HAP-1 (cell line): ENCODE measurements around the gene FAM124A.
"Not testable (repeated sequence)": the region's sequence is repeated elsewhere in the genome, so short reads cannot be mapped to it uniquely, and the experiment has no call there.

ENCODE experiments used
- DNase-seq, 2 experiments: peaks; one replicate each; pipeline ENCODE4 v3.0.0-alpha.2; 2016 to 2020; ENCODE audit warnings: low spot score in 2 of 2
- H3K27me3 ChIP-seq: fragments of 250-450 bp; sonication (Bioruptor Pico); 2 replicates; pipeline ENCODE4 v1.5.1; 2020; ENCODE audit warnings: low read depth, mild to moderate bottlenecking, moderate library complexity
- H3K36me3 ChIP-seq: fragments of 250-450 bp; sonication (Bioruptor Pico); replicated peaks from 2 replicates; pipeline ENCODE4 v1.5.1; 2020; ENCODE audit warnings: mild to moderate bottlenecking
- H3K4me1 ChIP-seq: fragments of 250-450 bp; sonication (Bioruptor Pico); 2 replicates; pipeline ENCODE4 v1.5.1; 2020; ENCODE audit warnings: mild to moderate bottlenecking
- H3K4me3 ChIP-seq: fragments of 250-450 bp; sonication (Bioruptor Pico); 2 replicates; pipeline ENCODE4 v1.5.1; 2020; ENCODE audit warnings: mild to moderate bottlenecking, moderate library complexity
- H3K9me3 ChIP-seq: fragments of 250-450 bp; sonication (Bioruptor Pico); 2 replicates; pipeline ENCODE4 v1.5.1; 2020; ENCODE audit warnings: mild to moderate bottlenecking, moderate library complexity
- in situ Hi-C: fragments of 300-500 bp; cut with MboI; formaldehyde crosslinking; loops from 3 replicates; pipeline ENCODE4 v1.14.3; 2020; ENCODE audit warnings: low sequenced_read_pairs, inconsistent platforms, mixed read lengths

The FAM124A gene

DNA sequence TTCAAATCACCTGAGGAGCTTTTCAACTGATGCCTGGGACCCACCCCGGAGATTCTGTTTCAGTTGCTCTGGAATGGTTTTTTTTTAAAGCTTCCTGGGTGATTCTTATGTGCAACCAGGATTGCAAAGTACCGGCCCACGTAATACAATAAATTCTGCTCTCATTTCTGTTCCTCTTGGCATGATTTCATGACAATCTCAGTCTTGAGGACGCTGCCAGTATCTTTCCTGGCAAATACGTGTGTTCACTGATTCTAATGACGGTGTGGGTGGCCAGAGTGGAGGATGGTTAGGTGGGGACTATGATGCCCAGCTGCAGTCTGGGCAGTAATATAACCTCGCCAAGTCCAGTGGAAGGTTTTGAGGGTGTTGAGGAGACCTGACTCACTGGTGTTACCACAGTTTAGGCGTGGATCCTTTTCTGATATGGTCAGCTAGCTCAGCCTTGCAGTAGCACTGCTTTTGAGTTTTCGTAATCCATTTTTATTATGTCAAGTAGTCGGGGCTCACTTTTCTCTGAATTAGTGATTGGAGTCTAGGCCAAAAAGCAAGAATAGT, 49.4 kb downstream of the FAM124A start:
- no peak overlapping the region for H3K4me3 ChIP-seq
- in situ Hi-C loops: loop anchor here (5.0 kb wide), 1 partner anchor 49 kb away; the partner anchor contains the start of gene FAM124A

DNA sequence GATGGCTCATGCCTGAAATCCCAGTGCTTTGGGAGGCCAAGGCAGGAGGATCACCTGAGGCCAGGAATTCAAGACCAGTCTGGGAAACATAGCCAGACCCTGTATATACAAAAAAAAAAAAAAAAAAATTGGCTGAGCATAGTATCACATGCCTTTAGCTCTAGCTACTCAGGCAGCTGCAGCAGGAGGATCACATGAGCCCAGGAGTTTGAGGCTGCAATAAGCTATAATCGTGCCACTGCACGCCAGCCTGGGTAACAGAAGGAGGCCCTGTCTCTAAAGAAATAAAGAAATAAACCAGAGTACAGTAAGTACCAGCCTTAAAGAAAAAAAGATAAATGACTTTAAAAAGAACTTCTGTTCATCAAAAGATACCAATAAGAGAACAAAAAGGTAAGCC, 52.9 kb downstream of the FAM124A start:
- H3K9me3 ChIP-seq: no peaks in the 10 kb centered on the region
- peaks cover 20% of the 10 kb centered on the region for H3K4me1 ChIP-seq
- no peak for DNase-seq
- no peaks in the 10 kb centered on the region; the same call in 1 of the 2 replicates for H3K36me3 ChIP-seq
- H3K4me3 ChIP-seq: no peak overlapping the region
- no peaks in the 10 kb centered on the region for H3K27me3 ChIP-seq
- in situ Hi-C loops: no loop called here

More for the DNA sequence above, 49.4 kb downstream of the FAM124A start:
- Histone ChIP-seq H3K27me3 (no peaks in the 10 kb centered on the region), H3K4me1 (peaks cover 43% of the 10 kb centered on the region), H3K36me3 (no peaks in the 10 kb centered on the region; the same call in none of the 2 replicates), H3K9me3 (no peaks in the 10 kb centered on the region)
- peak in 1 of 2 experiments; percentile 41 for DNase-seq

DNA sequence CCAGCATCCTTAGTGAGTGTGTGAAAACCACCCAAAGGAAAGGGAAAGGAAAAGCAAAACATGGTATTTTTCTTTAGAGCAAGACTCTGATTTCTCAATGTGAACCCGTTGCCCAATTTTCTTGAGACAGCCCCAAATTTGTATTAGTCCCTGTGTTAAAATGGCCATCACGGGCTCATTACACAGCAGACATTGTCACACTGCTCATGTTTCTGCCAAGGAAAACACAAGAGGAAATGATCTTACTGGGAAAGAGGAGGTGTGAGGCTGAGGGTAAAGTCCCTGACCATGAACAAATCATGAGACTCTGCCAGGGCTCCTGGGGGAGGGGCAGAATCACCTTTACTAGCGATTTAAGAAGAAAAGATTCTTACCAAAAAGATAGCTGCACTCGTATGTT, 54.4 kb downstream of the FAM124A start:
- no peaks in the 10 kb centered on the region for H3K9me3 ChIP-seq
- peaks cover 12% of the 10 kb centered on the region for H3K4me1 ChIP-seq
- H3K36me3 ChIP-seq: peaks cover 10% of the 10 kb centered on the region; the same call in 1 of the 2 replicates
- H3K27me3 ChIP-seq: no peaks in the 10 kb centered on the region
- H3K4me3 ChIP-seq: no peak overlapping the region
- in situ Hi-C loops: no loop called here
- no peak for DNase-seq

DNA sequence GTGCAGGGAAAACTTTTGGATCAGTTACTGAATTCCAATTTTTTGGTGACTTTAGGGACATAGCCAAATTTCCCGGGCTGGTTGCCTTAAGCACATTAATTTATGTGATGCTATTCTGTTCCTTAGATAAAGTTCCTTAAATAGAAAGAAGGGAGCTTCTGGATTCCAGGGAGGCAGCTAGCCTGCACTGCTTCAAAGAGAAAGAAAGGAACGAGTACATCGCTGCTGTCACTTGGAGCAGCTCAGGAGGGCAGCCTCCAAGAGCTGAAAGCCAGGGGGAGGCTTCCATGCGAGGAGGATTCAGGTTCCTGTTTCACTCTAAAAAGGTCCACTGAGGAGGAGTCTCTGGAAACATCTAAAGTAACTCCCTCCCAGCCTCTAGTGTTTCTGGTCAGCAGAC, 55.7 kb downstream of the FAM124A start:
- in situ Hi-C loops: no loop called here
- Histone ChIP-seq H3K27me3 (no peaks in the 10 kb centered on the region), H3K4me3 (no peak overlapping the region)

DNA sequence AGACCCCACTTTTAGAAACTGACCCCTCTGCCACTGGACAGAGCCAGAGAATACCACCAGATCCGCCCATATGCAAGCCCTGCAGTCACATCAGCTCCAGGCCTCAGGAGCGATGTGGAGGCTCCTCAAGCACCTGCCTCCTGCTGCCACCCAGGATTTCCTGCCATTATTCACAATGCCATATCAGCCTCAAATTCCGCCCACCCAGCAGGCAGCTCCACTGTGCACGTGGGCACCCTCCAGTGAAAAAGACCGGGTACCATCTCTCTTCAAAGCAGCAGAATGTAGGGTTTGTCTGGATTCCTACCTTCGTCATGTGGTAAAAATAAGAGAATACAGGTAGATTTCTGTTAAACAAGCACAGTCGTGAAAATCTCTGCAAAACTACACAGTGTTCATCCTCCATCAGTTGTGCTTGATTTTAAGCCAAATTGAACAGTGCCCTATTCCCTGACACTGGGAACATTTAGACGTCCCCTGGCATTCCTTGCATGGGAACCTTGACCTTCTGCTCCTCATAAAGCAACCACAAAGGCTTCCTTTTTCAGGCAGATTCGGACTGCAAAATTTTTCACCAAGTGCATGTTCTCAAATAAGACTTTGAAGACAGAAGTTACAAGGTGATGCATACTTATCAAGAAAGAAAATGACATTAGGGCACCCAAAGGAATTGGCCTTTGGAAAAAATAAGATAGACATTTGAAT, 56.4 kb downstream of the FAM124A start:
- in situ Hi-C loops: no loop called here
- Histone ChIP-seq H3K4me1 (no peaks in the 10 kb centered on the region; the same call in 1 of the 2 replicates), H3K27me3 (no peaks in the 10 kb centered on the region), H3K4me3 (no peak overlapping the region), H3K9me3 (no peaks in the 10 kb centered on the region), H3K36me3 (peaks cover 10% of the 10 kb centered on the region; the same call in 1 of the 2 replicates)
- DNase-seq: no peak

More for the DNA sequence above, 55.7 kb downstream of the FAM124A start:
- H3K9me3 ChIP-seq: no peaks in the 10 kb centered on the region
- peaks cover 10% of the 10 kb centered on the region; the same call in 1 of the 2 replicates for H3K36me3 ChIP-seq
- no peak for DNase-seq
- H3K4me1 ChIP-seq: no peaks in the 10 kb centered on the region; the same call in none of the 2 replicates

DNA sequence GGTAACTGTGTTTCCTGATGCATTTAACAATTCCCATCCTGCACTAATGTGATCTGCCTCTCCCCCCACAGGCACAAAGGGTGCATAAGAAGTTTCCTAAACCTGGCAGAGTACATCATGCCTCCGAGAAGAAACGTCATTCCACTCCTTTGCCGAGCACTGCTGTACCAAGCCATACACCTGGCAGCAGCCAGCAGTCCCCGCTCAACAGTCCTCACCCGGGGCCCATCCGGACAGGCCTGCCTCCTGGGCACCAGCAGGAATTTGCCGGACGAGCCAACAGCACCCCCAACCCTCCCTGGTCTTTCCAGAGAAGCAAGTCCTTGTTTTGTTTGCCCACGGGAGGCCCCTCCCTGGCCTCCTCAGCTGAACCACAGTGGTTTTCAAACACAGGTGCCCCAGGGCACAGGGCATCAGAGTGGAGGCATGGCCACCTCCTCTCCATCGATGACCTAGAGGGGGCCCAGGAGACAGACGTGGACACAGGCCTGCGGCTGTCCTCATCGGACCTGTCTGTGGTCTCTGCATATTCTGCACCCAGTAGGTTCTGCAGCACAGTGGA, 58.3 kb downstream of the FAM124A start:
- Histone ChIP-seq H3K4me3 (no peak overlapping the region), H3K27me3 (no peaks in the 10 kb centered on the region), H3K36me3 (peaks cover 10% of the 10 kb centered on the region; the same call in 1 of the 2 replicates), H3K4me1 (peaks cover 6% of the 10 kb centered on the region; the same call in 1 of the 2 replicates), H3K9me3 (no peaks in the 10 kb centered on the region)
- in situ Hi-C loops: no loop called here
- DNase-seq: no peak

DNA sequence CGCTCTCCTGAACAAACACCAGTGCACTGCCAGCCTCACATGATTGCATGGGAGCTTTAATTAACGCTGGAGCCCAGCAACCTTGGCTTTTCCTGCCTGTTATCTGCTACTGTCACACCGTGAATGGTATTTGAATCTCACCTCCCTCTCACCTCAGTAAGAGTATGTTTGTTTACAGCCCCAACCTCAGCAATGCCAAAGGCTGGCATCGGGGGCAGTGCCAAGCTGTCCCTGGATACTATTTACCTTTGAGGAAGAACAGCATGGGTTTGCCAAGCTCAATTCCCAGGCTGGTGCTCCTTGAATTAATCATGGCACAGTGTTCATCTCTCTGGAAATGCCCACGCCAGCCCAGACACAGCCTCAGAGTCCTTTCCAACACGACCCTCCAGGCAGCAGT, 60.1 kb downstream of the FAM124A start:
- in situ Hi-C loops: no loop called here

DNA sequence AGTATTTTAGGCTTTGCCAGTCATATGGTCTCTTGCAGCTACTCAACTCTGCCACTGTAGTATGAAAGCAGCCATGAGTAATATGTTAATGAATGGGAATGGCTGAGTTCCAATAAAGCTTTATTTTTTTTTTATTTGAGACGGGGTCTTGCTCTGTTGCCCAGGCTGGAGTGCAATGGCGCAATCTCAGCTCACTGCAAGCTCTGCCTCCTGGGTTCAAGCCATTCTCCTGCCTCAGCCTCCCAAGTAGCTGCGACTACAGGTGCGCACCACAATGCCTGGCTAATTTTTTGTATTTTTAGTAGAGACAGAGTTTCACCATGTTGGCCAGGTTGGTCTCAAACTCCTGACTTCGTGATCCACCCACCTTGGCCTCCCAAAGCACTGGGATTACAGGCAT, 60.7 kb downstream of the FAM124A start:
- H3K9me3 ChIP-seq, DNase-seq, in situ Hi-C loops, H3K36me3 ChIP-seq, H3K4me3 ChIP-seq, H3K27me3 ChIP-seq: not testable (repeated sequence)
- H3K4me1 ChIP-seq: peaks cover 11% of the 10 kb centered on the region; the same call in 1 of the 2 replicates

More for the DNA sequence above, 60.1 kb downstream of the FAM124A start:
- H3K9me3 ChIP-seq: no peaks in the 10 kb centered on the region
- H3K4me1 ChIP-seq: peaks cover 11% of the 10 kb centered on the region; the same call in 1 of the 2 replicates
- no peaks in the 10 kb centered on the region for H3K27me3 ChIP-seq
- H3K4me3 ChIP-seq: no peak overlapping the region
- peaks cover 10% of the 10 kb centered on the region; the same call in 1 of the 2 replicates for H3K36me3 ChIP-seq
- no peak for DNase-seq

DNA sequence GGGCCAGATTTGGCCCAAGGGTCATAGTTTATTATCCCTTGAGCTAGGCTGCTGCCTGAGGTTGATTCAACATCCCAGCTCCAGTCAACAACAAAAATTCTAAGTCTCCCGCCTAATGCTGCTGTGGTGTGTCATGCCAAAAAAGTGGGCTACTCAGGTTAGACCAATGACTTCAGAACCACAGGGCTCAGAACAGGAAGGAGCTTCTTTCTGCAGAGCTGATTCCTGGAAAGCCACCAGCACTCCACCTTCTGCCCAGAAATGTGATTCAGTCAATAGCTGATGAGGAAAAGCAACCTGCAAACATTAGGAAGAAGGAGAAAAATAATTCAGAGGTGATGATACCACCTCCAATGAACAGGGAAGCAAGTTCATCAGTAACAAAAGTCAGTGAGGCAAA, 61.2 kb downstream of the FAM124A start:
- peaks cover 11% of the 10 kb centered on the region; the same call in 1 of the 2 replicates for H3K4me1 ChIP-seq
- in situ Hi-C loops: no loop called here
- DNase-seq: no peak
- no peaks in the 10 kb centered on the region for H3K9me3 ChIP-seq
- peaks cover 10% of the 10 kb centered on the region; the same call in 1 of the 2 replicates for H3K36me3 ChIP-seq
- H3K4me3 ChIP-seq: no peak overlapping the region
- no peaks in the 10 kb centered on the region for H3K27me3 ChIP-seq

DNA sequence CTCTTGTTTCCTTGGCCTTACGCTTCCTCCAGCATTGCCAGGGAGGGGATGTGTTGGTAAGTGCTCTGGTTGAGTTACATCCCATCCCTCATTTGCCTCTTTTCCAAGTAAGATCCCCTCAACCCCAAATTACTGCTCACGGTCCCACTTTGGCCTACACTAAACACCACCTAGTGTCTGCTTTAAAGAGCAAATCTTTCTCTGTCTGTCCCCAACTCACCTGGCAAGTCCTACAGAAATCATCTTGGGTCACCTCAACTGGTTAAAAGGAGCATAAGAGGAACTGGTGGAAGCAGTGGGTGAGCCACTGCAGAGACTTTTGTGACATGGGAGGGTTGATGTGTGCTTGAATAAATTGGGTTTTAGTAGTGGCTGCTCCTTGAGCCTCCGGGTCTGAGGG, 62.1 kb downstream of the FAM124A start:
- DNase-seq: no peak
- Histone ChIP-seq H3K4me1 (peaks cover 11% of the 10 kb centered on the region; the same call in 1 of the 2 replicates), H3K36me3 (peaks cover 10% of the 10 kb centered on the region; the same call in 1 of the 2 replicates), H3K9me3 (no peaks in the 10 kb centered on the region), H3K27me3 (no peaks in the 10 kb centered on the region), H3K4me3 (no peak overlapping the region)
- in situ Hi-C loops: no loop called here

DNA sequence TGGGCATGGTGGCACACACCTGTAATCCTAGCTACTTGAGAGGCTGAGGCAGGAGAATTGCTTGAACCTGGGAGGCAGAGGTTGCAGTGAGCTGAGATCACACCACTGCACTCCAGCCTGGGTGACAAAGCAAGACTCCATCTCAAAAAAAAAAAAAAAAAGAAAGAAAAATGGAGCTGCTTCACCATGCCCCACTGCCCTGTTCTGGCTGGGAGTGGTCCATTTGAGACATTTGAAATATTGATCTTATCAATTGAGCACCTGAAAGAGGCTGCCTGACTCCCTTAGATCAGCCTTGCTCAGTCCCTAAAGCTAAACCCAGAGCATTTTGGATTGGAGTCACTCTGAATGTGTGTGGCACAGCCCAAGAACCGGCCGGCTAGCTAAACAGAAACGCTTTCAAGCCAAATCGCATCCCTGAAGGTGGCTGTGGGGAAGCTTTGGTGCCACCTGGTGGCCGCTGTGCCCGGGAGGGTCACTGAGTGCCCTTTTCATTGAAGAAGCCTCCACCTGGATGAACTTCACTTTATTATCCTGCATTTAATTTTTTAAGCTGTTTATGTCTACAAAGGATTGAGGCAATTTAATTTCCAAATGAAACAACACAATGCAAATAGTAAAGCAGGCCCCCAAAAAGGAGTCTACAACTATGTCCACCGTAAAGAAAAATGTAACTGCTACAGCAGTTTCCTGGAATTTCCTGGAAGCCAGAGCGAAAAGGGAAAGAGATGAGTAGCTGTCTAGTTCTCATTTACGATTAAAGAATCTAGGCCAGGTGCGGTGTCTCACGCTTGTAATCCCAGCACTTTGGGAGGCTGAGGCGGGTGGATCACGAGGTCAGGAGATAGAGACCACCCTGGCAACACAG, 64.2 kb downstream of the FAM124A start:
- H3K9me3 ChIP-seq: no peaks in the 10 kb centered on the region
- peaks cover under 1% of the 10 kb centered on the region; the same call in 1 of the 2 replicates for H3K36me3 ChIP-seq
- no peak overlapping the region for H3K4me3 ChIP-seq
- in situ Hi-C loops: loop anchor here (5.0 kb wide), 1 partner anchor 139 kb away; no protein-coding TSS in a partner anchor
- H3K27me3 ChIP-seq: no peaks in the 10 kb centered on the region
- peaks cover 11% of the 10 kb centered on the region; the same call in 1 of the 2 replicates for H3K4me1 ChIP-seq
- peak; percentile 74 to 92 for DNase-seq

DNA sequence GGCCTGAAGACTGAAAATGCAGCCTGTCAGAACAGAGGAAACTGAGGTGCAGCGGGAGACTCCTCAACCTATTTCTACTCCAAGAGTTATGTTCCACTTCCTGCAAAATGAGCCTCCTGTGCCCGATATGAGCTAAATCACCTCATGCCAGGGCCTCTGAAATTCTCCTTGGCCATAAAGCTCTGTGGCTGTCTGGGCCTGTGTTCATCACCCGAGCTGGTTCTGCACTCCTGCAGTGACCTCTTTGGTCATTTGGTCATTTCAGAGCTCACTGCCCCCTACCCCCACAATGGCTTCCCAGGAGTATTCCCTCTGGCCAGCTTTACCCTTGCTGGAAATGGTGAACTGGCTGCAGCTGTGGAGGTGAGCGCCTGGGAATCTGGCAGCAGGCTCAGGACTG, 65.6 kb downstream of the FAM124A start:
- no peaks in the 10 kb centered on the region for H3K36me3 ChIP-seq
- in situ Hi-C loops: loop anchor here (5.0 kb wide), 1 partner anchor 140 kb away; no protein-coding TSS in a partner anchor
- H3K27me3 ChIP-seq: no peaks in the 10 kb centered on the region
- H3K9me3 ChIP-seq: no peaks in the 10 kb centered on the region
- no peak overlapping the region for H3K4me3 ChIP-seq
- H3K4me1 ChIP-seq: peaks cover 11% of the 10 kb centered on the region; the same call in 1 of the 2 replicates
- DNase-seq: no peak

DNA sequence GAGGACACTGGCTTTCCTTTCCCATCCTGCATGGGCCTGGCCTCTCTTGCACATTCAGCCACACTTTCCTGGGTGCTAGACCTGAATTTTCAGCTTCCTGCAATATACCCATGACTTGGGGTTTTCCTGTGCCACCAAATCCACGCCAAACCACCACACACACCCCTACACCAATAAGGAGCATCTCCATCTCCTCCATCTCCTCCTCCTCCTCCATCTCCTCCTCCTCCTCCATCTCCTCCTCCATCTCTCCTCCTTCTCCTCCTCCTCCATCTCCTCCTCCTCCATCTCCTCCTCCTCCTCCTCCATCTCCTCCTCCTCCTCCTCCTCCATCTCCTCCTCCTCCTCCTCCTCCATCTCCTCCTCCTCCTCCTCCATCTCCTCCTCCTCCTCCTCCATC, 66.1 kb downstream of the FAM124A start:
- DNase-seq, H3K36me3 ChIP-seq, H3K4me3 ChIP-seq, H3K27me3 ChIP-seq, H3K9me3 ChIP-seq: not testable (repeated sequence)
- peaks cover 11% of the 10 kb centered on the region; the same call in 1 of the 2 replicates for H3K4me1 ChIP-seq
- in situ Hi-C loops: loop anchor here (5.0 kb wide), 1 partner anchor 141 kb away; no protein-coding TSS in a partner anchor
